DND-41 (cell line): Measurements from ENCODE around the gene FAR2.

Source experiments
- ATAC-seq: fragments of 200-7000 bp; cut with Tn5 transposase; 3 replicates; pipeline ENCODE4 v1.9.1; 2021; ENCODE audit warnings: low read depth; ENCODE audit not compliant: insufficient read depth
- DNase-seq: peaks from one replicate; pipeline ENCODE4 v3.0.0-alpha.2; 2020
- H2AFZ ChIP-seq: 2 replicates; pipeline ENCODE4 v1.6.0; 2012; ENCODE audit warnings: low read depth, low read length
- H3K27ac ChIP-seq: 2 replicates; pipeline ENCODE4 v1.5.1; 2012; ENCODE audit warnings: low read length, inconsistent platforms
- H3K27me3 ChIP-seq: fragments of 200-600 bp; sonication (generic); 2 replicates; pipeline ENCODE4 v1.6.0; 2012; ENCODE audit warnings: low read length, mild to moderate bottlenecking, inconsistent platforms; ENCODE audit not compliant: insufficient read depth, poor library complexity
- H3K36me3 ChIP-seq: 2 replicates; pipeline ENCODE4 v1.5.1; 2012; ENCODE audit warnings: low read length, inconsistent platforms; ENCODE audit not compliant: insufficient read depth
- H3K4me1 ChIP-seq: 2 replicates; pipeline ENCODE4 v1.5.1; 2012; ENCODE audit warnings: mild to moderate bottlenecking, low read length; ENCODE audit not compliant: insufficient read depth
- H3K4me2 ChIP-seq: 2 replicates; pipeline ENCODE4 v1.6.0; 2012; ENCODE audit warnings: mild to moderate bottlenecking, moderate library complexity, low read length, inconsistent platforms; ENCODE audit not compliant: insufficient read depth
- H3K4me3 ChIP-seq, 2 experiments: fragments of 200-600 bp in 1 of 2; shearing (Covaris generic) in 1 of 2; 2 replicates each; pipeline ENCODE4 v1.5.1; 2012 to 2016; ENCODE audit warnings: inconsistent platforms in 2 of 2, low read length in 2 of 2, mild to moderate bottlenecking in 2 of 2, low read depth in 1 of 2, moderate library complexity in 1 of 2
- H3K79me2 ChIP-seq: 2 replicates; pipeline ENCODE4 v1.6.0; 2012; ENCODE audit warnings: low read length, inconsistent platforms; ENCODE audit not compliant: insufficient read depth
- H3K9ac ChIP-seq: 2 replicates; pipeline ENCODE4 v1.6.0; 2012; ENCODE audit warnings: low read depth, mild to moderate bottlenecking, inconsistent platforms, low read length, moderate library complexity
- H3K9me3 ChIP-seq: 2 replicates; pipeline ENCODE4 v1.5.1; 2012; ENCODE audit warnings: low read length, moderate library complexity, mild to moderate bottlenecking, inconsistent platforms; ENCODE audit not compliant: insufficient read depth, severe bottlenecking
- H4K20me1 ChIP-seq: 2 replicates; pipeline ENCODE4 v1.6.0; 2012; ENCODE audit warnings: low read length; ENCODE audit not compliant: insufficient read depth
- EZH2 ChIP-seq: IDR thresholded peaks from 3 replicates; pipeline ENCODE4 v1.6.1; 2012; ENCODE audit warnings: borderline replicate concordance, low read depth, mild to moderate bottlenecking, moderate library complexity, low read length, inconsistent platforms; ENCODE audit not compliant: severe bottlenecking
- TF ChIP-seq, protein P1 (sequence below): IDR thresholded peaks from 2 replicates; pipeline ENCODE4 v1.5.1; 2012; ENCODE audit warnings: borderline replicate concordance, low read length, moderate library complexity, mild to moderate bottlenecking; ENCODE audit not compliant: poor library complexity, severe bottlenecking; ENCODE audit errors: extremely low read depth

FAR2 gene

GRCh38 chr12:29224572-29224971 lies 75.5 kb downstream of the FAR2 start:
- Histone ChIP-seq H3K79me2 (no peaks in the 10 kb centered on the region), H4K20me1 (no peaks in the 10 kb centered on the region), H3K9ac (no peak overlapping the region), H3K4me2 (no peak overlapping the region), H3K27me3 (no peaks in the 10 kb centered on the region), H3K36me3 (no peaks in the 10 kb centered on the region), H3K9me3 (no peaks in the 10 kb centered on the region), H3K4me3 (no peak overlapping the region), H3K4me1 (no peaks in the 10 kb centered on the region), H2AFZ (no peak overlapping the region), H3K27ac (no peak overlapping the region)
- DNase-seq (no peak), ATAC-seq (no peak)
- no peak for TF ChIP-seq EZH2
- TF ChIP-seq, protein P1, sequence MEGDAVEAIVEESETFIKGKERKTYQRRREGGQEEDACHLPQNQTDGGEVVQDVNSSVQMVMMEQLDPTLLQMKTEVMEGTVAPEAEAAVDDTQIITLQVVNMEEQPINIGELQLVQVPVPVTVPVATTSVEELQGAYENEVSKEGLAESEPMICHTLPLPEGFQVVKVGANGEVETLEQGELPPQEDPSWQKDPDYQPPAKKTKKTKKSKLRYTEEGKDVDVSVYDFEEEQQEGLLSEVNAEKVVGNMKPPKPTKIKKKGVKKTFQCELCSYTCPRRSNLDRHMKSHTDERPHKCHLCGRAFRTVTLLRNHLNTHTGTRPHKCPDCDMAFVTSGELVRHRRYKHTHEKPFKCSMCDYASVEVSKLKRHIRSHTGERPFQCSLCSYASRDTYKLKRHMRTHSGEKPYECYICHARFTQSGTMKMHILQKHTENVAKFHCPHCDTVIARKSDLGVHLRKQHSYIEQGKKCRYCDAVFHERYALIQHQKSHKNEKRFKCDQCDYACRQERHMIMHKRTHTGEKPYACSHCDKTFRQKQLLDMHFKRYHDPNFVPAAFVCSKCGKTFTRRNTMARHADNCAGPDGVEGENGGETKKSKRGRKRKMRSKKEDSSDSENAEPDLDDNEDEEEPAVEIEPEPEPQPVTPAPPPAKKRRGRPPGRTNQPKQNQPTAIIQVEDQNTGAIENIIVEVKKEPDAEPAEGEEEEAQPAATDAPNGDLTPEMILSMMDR: no peak

GRCh38 chr12:29225834-29226233 lies 76.8 kb downstream of the FAR2 start:
- TF ChIP-seq EZH2: no peak
- TF ChIP-seq, protein P1: no peak
- no peak for DNase-seq
- ATAC-seq: no peak
- Histone ChIP-seq H4K20me1 (no peaks in the 10 kb centered on the region), H3K4me2 (no peak overlapping the region), H3K9me3 (no peaks in the 10 kb centered on the region), H3K4me3 (no peak overlapping the region), H3K9ac (no peak overlapping the region), H3K4me1 (no peaks in the 10 kb centered on the region), H2AFZ (no peak overlapping the region), H3K36me3 (no peaks in the 10 kb centered on the region), H3K27me3 (no peaks in the 10 kb centered on the region), H3K79me2 (no peaks in the 10 kb centered on the region), H3K27ac (no peak overlapping the region)

DNA sequence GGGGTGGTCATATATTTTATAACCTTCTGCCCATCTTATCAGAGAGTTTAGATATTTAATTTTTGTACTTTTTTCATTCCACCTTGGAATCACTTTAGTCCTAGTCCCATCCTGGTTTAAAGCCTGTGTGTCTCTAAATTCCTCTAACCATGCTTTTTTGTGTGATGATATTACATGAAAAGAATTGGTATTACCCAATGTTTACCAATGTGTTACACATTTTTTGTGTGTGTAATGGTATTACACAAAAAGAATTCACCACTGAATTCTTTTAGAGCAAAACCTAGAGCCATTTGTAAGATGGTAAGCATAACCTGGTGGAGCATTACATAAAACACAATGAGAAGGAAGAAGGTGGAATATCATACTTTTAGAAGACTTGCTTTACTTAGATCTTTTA lies 77.5 kb downstream of the FAR2 start:
- no peak overlapping the region for H3K9ac ChIP-seq
- DNase-seq (no peak), ATAC-seq (no peak)
- TF ChIP-seq, protein P1: no peak
- no peak for TF ChIP-seq EZH2
- no peak overlapping the region for H3K27ac ChIP-seq
- no peaks in the 10 kb centered on the region for H3K4me1 ChIP-seq
- H3K4me3 ChIP-seq: no peak overlapping the region
- H4K20me1 ChIP-seq: no peaks in the 10 kb centered on the region
- no peaks in the 10 kb centered on the region for H3K27me3 ChIP-seq
- no peaks in the 10 kb centered on the region for H3K36me3 ChIP-seq
- H3K79me2 ChIP-seq: no peaks in the 10 kb centered on the region
- no peak overlapping the region for H2AFZ ChIP-seq
- H3K9me3 ChIP-seq: no peaks in the 10 kb centered on the region
- H3K4me2 ChIP-seq: no peak overlapping the region

DNA sequence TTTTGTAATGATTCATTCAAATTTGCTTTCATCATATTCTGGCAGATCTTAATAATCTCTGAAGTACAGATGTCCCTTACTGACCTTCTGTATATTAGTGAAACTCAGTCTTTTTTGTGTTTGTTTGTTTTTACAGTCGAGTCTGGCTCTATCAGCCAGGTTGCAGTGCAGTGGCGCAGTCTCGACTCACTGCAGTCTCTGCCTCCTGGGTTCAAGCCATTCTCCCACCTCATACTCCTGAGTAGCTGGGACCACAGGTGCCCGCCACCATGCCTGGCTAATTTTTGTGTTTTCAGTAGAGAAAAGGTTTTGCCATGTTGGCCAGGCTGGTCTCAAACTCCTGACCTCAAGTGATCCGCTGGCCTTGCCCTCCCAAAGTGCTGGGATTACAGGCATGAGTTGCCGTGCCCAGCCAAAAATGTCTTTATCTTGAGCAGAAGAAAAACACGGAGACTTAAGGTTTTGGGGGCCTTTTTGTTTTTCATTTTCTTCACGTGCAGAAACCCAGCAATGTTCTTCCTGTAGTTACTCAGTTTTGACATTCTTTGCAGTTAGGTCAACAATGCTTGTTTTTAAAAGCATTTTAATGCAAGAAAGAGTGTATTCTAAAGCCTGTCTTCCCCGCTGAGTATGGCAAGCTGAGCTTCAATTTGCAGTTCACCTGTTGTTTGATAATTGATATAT lies 79.5 kb downstream of the FAR2 start:
- H3K36me3 ChIP-seq: no peaks in the 10 kb centered on the region
- H4K20me1 ChIP-seq: no peaks in the 10 kb centered on the region
- no peak overlapping the region for H3K4me2 ChIP-seq
- H3K4me3 ChIP-seq: no peak overlapping the region
- no peaks in the 10 kb centered on the region for H3K27me3 ChIP-seq
- ATAC-seq (no peak), DNase-seq (no peak)
- H2AFZ ChIP-seq: no peak overlapping the region
- no peaks in the 10 kb centered on the region for H3K79me2 ChIP-seq
- TF ChIP-seq, protein P1: no peak
- H3K27ac ChIP-seq: no peak overlapping the region
- H3K4me1 ChIP-seq: no peaks in the 10 kb centered on the region
- no peak overlapping the region for H3K9ac ChIP-seq
- no peaks in the 10 kb centered on the region for H3K9me3 ChIP-seq
